GM18867 (cell line): ENCODE results near the gene INIP.
"Not testable (repeated sequence)": the region's sequence is repeated elsewhere in the genome, so short reads cannot be mapped to it uniquely, and the experiment has no call there.

Source experiments
- ATAC-seq: cut with Tn5 transposase; IDR thresholded peaks from one replicate; pipeline ENCODE4 v1.9.1; 2021; ENCODE audit warnings: mild to moderate bottlenecking, moderate library complexity; ENCODE audit not compliant: unreplicated experiment

INIP gene

DNA sequence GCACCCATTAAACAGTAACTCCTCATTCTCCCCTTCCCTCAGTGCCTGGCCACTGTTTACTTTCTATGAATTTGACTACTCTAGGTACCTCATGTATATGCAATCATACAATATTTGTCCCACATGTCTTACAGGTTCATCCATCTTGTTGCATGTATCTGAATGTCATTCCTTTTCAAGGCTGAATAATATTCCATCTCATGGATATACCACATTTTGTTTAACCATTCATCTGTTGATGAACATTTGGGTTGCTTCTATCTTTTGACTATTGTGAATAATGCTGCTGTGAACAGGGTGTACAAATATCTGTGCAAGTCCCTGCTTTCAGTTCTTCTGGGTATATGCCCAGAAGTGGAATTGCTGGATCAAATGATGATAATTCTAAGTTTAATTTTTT, 40.9 kb downstream of the INIP start:
- ATAC-seq: no peak

DNA sequence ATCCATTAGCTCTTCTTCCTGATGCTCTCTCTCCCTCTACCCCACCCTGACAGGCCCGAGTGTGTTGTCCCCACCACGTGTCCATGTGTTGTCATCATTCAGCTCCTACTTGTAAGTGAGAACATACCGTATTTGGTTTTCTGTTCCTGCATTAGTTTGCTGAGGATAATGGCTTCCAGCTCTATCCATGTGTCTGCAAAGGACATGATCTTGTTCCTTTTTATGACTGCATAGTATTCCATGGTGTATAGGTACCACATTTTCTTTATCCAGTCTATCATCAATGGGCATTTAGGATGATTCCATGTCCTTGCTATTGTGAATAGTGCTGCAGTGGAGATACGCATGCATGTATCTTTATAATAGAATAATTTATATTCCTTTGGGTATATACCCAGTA, 44.7 kb downstream of the INIP start:
- not testable (repeated sequence) for ATAC-seq

DNA sequence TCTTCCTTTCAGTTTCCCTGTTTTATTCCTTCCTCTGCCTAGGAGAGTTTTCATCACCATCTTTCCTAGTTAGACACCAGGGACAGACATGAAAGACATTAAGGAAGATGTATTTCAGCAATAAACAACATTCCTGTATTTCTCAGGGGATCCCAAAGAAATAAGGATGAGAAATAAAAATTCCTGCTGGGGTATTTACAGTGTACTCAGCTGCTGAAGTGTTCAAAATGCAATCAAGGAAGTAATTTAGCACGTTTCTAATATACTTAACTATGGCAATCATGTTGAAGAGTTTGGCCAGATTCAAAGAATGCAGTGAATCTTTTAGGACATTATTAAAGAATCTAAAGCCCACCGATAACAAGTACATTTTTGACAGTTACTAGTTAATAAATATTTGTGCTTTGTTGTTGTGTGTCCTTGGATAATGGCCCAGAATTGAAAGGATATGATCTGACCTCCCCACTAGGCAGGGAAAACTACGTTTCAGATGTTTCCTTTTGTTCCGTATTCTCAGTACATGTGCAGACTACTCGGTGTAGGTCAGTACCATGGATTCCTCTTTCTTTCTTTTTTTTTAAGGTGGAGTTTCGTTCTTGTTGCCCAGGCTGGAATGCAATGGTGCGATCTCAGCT, 46.8 kb downstream of the INIP start:
- ATAC-seq: no peak

DNA sequence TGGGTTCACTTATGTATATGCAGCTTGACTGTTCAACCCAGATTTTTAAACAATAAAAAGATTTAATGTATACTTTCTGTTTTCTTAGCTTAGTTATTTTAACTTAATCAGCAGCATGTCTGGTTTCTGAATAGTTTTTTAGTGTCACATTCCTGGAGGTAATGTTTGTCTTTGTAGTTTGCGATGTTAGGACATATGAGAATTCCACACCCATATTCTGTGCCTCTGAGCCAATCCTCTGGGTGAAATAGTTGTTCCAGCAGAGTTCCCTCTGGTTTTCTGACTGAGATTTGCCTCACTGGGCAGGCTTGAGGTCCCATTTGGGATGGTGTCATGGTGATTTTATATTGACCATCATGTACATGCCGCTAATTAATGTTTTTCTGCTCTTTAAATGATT, 48.6 kb downstream of the INIP start:
- ATAC-seq: no peak

DNA sequence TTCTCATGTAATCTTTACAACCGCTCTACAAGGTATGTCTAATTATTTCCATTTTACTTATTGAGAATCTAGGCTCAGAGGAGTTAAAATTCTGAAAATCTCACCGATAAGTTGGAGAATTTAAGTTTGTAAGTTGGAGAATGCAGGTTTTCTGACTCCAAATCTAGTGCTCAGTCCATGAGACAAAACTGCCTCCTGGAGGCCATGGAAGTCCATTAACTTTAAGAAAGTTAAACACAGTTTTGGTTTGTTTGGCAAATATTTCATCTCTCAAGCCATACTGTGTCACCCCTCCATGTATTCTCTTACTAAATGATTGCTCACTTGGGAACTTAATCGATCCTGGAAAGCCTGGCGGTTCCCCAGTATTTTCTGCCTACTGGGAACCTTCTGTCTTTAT, 52.6 kb downstream of the INIP start:
- no peak for ATAC-seq

DNA sequence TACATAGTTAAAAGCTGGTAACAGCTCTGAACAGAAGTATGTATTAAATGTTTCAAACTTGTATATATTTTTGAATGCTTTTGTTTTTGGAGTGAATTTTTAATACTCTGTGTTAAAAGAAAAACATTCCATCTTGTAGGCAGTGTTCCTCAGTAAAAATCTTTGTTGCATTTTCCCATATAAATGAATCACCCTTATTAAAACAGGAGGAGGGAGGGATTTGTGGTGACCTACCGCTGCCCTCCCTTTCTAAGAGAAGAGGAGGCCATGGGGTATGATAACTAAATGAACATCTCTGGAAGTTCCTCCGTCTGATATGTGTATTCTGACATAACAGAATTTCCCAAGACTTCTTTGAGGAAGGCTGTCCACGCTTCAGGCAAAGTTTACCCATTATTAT, 53.4 kb downstream of the INIP start:
- ATAC-seq: no peak

DNA sequence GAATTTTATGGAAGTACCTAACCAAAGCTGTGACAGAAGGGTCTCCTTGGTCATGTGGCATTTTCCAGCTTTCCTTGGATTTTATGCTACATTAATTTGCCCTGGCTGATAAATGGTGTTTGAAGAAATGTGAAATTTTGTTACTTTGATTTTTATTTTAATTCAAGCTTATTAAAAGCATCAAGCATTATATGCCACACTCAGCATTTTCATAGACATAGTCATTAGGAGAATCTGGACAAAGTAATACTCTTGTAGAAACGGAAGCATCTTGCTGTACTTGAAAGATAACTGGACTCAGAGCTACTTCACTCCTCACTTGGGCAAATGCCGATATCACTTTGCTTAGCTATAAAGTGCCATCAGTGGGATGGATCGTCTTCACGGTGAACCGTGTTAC, 54.2 kb downstream of the INIP start:
- no peak for ATAC-seq

DNA sequence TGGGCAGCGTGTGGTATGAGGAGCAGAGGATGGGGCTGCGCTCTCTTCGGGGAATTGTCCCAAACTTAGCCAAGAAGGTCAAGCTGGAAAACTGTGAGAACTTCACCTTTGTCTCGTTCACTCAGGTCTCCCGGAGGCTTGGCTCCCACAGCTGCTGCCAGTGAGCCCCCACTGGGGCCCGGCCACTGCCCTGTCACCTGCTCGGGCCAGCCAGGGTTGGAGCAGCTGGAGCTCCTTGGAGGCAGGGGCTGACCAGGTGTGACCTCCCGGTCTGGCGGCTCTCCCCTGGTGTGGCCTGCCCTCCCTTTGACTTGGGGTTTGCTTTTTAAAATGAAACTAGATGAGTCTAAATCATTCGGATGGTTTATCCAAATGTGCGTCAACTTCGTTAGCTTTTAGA, 58.0 kb downstream of the INIP start:
- ATAC-seq: no peak

DNA sequence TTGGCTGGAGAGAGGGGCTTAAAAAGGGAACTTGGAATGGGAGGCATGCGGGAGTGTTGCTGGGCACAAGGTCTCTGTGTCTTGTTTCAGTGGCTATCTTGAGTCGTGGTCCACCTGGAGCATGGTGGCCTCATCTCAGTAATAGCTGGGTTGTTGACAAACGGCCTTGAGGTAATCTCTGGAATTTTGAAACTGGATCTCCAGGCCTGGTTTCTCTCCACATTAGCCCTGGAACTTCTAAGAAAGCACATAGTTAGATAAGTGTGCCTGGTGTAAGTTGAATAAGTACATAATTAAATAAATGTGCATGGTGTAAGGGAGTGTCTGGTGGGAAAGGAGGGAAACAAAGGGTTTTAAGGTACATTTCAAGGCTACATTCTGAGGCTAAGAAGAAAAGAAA, 62.2 kb downstream of the INIP start:
- no peak for ATAC-seq

DNA sequence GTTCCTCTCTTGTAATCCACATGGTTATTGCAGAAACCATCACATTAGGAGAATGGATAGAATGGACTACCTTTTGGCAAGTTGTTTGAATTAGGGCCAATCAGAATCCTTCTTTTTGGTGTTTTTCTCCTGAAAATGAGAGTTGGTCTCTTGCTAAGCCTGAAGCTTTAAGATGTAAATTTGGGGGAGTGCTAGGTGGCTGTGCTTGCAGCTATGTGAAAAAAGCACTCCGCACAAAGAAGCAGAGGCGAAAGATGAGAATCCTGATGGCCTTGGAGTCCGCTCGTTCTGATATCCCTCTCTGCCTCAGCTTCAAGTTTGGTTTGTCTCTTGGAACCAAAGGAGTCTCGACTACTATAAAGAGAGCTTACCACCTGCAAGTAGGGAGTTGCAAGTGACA, 63.6 kb downstream of the INIP start:
- no peak for ATAC-seq

DNA sequence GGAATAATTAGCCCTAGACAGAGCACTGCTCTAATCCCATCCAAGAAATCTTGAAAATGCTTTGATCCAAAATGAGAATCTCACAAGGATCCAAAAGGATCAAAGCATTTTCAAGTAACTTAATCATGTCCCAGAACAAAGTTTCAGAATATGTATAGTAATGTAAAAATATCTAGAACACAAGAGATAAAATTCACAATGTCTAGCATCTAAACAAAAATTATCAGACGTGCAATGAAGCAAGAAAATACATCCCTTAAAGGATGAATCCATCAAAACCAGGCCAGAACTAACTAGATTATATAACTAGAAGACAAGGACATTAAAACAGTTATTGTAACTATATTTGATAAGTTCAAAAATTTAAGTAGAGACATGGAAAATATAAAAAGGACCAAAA, 69.3 kb downstream of the INIP start:
- ATAC-seq: no peak

DNA sequence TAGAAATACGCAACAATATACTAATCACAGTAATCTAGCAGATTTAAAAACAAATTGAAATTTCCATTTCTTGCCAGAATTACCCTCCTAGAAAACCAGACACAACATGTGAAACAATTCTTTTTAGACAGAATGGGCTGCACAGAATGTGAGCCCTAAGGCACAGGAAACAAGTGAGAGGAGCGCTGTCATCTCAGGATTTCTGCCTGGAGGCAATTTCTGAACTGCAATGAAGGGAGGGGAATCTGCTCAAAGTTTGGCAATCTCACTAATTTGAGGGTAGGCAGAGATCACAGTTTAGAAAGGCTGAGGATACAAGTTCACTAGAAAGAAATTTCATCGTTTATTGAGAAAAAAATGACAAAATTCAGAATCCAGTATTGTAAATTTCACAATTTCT, 70.3 kb downstream of the INIP start:
- no peak for ATAC-seq

DNA sequence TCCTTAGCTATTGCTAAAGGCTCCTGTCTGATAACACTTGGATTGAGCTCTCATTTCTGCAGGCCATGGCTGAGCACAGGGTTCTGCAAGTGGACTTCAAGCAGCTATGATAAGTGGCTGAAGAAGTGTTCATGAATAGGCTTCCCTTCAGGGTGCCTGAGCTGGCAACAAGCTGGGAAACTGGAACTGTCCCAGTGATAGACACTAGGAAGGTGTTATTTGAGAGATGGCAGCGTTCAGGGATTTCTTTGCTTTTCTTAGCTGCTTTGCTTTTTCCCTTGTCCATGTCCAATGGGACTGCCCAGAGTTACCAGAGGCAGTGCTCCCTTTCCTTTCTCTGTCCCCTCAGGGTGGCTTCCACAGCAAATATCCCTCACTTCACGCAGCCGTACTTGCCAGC, 75.8 kb downstream of the INIP start:
- ATAC-seq: no peak

DNA sequence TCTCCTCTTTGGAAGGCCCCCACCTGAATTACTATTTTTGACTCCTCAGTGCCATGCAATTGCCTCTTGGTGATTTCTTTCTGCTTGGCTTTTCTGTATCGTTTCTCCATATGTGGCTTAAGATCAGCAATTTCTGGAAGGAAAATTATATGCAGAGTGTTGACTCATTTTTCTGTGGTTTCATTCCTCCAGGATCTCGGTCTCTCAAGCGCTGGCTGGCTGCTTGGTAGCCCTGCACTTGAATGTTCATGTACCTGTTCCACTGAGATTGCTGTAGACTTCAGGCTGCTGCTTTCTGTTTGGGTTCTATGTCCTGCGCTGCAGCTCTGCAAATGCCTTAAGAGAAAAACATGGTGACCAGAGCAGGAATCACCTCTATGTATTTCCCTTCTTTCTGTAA, 77.6 kb downstream of the INIP start:
- no peak for ATAC-seq
